NCI-H226 (cell line): ENCODE measurements around the gene MME.
"Not testable (repeated sequence)": the region's sequence is repeated elsewhere in the genome, so short reads cannot be mapped to it uniquely, and the experiment has no call there.

ENCODE experiments used
- DNase-seq: peaks from one replicate; pipeline ENCODE4 v3.0.0-alpha.2; 2015

MME gene

DNA sequence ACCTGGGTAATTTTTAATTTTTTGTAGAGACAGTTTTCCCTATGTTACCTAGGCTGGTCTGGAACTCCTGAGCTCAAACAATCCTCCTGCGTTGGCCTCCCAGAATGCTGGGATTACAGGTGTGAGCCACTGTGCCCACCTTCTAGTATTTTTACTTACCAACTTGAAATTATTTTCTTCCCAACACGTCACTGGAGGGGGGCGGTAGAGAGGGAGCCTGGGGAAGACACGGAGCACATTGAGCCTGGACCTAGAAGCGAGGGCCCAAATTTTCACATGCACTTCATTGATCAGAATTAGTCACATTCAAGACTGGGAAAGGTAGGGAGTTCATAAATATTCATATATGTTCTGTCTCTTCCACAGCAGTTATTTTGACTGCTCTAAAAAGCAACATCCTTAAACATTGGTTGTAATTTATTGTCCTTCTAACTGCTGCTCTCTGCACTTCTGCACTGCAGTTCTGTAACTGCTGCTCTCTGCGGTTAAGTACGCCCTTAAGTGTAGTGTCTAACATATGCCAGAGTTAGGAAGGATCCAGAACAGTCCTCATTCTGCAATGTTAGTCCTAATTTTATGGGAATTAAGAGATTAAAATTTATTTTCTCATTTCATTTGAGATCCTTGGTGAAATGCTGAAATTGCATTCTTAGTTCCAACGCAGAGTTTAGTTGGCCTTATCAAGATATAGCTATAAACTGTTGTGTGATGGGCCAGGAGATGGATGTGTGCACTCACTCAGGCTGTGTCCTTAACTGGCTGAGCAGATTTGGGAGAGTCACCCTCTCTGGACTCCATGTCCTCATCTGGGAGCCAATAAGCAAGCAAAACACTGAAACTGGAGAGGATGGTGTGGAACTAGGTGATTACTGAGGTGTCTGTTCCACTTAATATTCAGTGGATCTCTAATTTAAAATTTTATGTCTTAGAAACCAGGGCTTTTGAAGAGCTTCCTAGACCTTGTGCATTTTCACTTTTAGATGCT, 115.1 kb downstream of the MME start:
- no peak for DNase-seq

DNA sequence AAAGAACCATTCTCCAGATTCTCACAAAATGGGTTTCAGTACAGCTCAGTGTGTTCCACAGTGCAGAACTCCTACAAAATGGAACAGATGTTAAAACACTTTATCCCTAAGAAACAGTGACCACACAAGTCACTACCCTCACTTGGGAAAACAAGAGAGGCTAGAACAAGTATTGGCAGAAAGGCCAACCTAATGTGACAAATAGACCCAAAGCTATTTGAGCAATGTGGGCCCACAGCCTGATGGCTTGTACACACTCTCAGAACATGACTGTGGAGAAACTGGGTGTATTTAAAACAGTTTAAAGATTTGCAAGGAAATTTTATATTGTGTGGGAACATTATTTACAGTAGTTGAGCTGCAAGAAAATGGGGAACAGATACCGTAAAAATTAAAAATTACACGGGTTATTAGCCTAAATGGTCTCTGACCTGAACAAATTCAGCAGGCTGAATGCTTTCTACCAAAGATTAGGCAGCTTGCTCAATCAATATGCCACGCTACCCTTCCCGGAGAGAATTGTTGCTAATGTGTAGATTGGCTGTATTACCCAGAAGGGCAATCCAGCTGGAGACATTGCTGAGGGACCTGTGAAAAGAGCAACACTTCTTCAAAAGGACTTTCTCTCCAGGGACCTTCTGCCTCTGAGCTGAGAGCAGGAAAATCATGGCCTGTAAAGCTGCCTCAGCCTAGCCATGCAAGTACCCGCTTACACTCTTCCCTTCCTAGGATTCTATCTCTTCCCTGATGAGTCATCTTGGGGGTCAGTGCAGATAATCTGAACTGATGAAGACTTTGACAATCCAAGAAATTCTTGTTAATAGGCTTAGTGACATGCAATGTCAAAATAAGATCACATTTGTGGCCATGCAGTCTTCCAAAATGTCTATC, 116.3 kb downstream of the MME start:
- DNase-seq, result no peak

DNA sequence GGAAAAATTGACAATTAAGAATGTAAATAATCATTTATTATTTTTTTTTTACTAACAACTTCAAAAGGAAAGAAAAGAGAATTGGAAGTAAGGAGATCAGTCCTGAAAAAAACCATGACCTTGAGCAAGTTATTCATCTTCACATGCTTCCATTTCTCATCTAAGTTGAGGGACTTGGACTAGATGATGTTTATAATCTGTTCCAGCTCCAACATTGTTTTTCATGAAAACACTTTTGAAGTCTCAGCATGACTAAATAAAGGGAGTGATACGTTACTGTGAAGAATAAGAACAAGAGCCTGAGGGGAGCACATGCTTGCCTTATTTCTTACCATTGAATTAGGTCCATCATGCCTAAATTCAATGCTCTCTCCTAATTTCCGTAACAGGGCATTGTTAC, 117.7 kb downstream of the MME start:
- no peak for DNase-seq

DNA sequence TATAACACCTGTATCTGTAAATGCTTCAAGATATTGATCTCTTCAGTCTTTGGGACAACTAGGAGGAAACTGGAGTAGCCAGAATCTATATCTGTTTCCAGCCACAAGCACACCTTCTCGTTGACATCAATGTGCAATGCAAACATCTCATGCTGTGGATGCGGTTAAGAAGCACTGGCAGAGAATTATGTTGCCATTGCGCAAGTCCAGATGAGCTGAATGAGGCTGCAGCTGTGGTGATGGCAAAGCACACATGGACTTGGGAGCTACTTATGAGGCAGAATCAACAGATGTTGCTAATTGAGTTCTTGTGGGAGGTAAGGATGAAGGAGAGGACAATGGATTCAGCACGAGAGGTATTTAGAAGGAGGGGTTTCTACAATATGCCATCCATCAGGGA, 122.5 kb downstream of the MME start:
- DNase-seq, result no peak

DNA sequence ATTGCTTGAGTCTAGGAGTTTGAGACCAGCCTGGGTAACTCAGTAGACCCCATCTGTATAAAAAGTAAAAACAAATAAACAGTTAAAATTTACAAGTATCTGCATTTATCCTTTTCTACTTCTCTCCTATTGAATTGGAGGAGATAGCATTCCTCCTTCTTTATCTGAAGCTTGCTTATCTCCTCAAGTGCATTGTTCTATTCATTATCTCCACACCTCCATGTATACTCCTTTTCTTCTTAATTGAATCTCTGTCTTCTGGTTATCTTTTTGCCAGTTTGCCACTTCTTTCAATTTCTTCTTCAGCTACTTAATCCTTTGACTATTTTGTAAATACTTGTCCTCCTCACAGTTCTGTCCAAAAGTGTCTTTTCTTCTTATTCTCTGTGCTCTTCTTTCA, 124.7 kb downstream of the MME start:
- DNase-seq, result no peak

DNA sequence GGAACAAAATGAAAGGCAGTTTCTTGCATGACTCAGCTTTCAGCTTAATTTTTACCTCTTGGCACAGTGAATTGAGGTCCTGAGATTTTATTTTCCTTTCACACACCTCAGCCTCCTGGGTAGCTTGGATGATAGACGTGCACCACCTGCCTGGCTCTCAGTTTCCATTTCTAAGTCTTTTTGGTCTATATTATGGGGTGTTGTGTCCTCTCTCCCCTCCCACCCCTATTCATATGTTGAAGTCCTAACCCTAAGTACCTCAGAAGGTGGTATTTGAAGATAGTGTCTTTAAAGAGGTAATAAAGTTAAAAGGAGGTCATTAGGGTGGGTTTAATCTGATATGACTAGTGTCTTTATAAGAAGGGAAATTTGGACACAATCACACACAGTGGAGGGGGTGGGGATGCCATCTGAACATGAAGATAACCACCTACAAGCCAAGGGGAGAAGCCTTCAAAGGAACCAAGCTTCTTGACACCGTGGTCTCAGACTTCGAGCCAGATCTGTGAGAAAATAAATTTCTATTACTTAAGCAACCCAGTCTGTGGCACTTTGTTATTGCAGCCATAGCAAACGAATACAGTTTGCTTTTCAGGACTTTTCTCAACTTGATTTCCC, 128.2 kb downstream of the MME start:
- DNase-seq, result no peak

DNA sequence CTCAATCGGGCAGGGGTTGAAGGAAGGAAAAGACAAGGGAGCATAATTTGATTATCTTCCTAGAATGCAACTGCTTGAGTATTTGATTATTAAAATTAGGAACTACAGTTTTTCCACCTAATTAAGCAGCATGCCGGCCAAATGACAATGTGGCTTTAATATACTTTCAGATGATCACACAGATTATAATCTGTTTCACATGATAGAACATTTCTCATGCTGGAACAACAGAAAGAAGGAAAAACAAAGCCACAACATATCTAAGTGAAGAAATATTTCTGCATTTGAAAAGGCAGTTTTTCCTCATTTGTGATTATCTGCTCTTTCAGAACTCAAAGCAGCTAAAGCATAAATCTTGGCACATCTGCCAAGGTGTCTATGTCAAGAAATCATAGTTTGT, 130.6 kb downstream of the MME start:
- no peak for DNase-seq

DNA sequence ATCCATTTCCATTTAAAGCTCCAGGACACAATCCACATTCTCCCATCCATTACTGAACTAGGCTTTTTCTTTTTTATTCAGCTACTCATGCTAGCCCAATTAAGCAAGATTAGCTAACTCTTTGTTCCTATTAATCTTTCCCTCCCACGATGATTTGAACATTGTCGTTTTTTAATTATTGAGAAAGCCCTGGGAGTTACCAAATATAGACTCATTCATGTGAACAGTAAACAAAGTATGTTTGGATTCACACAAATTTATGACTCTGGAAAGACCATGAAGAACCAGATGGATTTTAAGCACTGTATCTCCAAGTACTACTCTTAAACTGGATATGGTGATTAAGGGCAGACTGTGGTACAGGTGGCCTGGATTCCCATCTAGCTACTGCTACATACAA, 131.1 kb downstream of the MME start:
- no peak for DNase-seq

DNA sequence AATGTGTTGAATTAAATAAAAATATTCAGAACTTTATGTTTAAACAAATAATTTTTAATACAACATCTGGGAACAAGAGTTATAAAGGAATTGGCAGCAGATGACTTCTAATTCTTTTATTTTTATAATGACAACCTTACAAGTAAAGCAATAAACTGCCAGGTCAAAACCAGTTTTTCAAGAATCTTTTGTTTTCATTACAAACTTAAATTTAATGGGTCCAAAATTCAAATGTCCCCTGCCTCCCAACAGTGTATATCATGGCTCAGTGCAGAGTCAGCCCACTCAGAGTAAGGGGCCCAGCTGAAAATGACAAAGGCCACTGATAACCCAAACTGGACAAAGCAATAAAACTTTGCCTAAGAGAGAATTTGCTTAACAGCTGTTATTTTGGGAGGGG, 131.8 kb downstream of the MME start:
- DNase-seq, result no peak

DNA sequence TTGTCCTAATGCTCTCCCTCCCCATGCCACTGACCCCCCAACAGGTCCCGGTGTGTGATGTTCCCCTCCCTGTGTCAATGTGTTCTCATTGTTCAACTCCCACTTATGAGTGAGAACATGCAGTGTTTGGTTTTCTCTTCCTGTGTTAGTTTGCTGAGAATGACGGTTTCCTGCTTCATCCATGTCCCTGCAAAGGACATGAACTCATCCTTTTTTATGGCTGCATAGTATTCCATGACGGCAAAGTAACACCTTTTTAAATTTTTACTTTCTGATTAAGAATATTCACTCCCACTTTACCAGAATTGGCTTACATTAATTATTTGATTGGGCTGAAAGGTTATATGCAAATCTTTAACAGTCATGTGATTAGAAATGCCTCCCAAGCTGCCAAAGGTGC, 135.9 kb downstream of the MME start:
- DNase-seq, result not testable (repeated sequence)

DNA sequence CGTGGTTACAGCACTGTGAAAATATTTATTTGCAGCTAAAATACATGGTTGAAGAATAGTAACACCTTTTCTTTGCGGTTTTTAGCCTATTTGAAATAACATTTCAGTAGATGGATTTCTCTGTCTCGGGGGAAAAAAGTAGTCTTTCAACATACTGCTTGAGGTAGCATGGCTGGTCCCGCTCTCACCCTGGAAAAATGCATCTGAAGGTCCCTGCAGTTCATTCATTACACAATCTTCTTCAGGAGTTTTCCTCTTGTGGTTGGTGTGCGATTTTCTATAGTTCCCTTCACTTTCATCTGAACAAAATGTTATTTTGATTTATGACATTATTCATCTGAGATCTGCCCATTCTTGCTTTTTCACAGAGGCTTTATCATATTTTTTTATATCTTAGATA, 137.5 kb downstream of the MME start:
- DNase-seq, result peak; percentile 77

DNA sequence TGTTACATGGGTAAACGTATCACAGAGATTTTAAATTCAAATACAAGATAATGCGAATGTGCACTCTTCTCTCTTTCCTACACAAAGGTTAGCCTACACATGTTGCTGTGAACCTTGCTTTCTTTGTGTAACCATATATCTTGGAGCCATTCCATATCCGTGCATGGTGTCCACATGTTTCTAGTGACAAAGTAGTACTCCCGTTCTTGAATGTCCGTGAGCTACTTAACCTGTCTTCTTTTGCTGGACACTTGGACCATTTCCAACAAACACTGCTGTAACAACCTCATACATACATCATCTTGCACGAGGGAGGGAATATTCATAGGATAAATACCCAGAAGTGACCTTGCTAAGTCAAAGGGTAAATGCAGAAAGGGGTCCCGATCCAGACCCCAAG, 138.3 kb downstream of the MME start:
- DNase-seq, result no peak

DNA sequence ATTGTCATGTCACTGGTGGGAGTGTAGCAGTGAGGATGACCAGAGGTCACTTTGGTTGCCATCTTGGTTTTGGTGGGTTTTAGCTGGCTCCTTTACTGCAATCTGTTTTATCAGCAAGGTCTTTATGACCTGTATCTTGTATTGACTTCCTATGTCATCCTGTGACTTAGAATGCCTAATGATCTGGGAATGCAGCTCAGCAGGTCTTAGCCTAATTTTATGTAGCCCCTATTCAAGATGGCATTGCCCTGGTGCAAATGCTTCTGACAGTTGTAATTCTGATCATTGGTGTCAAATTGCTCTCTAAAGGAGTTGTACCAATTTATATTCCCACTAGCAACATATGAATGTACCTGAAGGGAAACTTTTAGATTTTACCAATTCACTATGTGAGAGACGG, 139.0 kb downstream of the MME start:
- no peak for DNase-seq

DNA sequence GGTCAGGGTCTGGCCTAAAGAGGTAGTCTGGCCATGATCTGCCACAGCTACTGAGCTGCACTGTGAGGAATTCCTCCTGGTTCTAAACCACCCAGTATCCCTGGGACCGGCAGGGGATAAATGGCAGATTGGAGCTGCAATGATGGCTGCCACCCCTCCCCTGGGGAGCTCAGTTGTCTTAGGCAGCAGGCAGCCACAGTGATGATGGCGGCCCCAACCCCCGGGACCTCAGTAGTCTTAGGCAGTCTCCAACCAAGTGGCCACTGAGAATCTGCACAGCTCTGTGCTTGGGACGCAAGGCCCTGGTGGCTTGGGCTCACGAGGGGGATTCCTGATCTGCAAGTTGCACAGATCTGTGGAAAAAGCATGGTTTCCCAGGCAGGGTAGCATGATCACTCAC, 145.3 kb downstream of the MME start:
- DNase-seq, result no peak

DNA sequence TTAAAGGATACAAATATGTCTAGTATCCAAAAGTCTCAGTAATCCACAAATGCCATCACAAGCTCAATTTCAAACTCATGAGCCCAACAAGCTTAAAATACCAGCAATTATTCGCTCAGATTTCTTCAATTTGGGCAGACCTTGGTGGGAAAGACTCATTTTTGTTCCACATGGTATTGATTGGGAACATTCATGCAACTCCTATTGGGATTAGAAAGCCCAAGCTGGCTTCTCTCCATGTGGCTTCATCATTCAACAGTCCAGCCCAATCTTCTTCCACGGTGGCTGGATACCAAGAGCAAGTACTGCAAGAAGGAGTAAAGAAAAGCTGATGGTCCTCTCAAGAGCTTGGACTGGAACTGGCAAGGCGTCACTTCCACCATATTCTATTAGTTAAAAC, 147.0 kb downstream of the MME start:
- DNase-seq, result no peak

DNA sequence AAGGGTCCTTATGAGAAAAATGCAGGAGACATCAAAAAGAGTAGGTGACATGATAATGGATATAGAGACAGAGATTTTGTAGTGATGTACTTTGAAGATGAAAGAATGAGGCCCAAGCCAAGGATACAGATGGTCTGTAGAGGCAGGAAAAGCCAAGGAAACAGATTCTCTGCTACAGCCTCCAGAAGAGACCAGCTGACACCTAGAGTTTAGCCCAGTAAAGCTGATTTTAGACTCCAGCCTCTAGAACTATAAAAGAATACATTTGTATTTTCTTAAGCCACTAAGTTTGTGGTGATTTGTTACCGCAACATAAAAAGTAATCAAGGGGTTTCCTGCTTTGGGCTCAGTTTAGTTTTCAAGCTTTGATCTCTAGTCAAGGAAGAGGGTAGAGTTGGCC, 148.6 kb downstream of the MME start:
- DNase-seq, result no peak

DNA sequence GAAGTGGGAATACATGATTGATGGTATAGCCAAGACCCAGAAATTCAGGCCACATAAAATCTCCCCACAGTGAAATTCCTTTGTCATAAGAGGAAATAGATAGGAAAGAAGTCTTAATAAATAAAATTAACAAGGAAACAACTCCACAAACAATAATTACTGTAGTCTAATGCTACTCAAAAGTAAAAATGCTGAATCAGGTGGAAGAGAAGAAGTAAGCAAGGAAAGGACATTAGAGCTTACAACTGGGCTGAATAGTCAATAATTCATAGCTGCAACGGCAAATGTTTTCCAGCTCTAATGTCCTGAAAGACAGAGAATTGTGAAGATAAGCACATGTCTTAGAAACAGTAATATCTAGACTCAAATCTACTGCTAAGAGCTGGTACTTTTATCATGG, 149.0 kb downstream of the MME start:
- DNase-seq, result no peak

DNA sequence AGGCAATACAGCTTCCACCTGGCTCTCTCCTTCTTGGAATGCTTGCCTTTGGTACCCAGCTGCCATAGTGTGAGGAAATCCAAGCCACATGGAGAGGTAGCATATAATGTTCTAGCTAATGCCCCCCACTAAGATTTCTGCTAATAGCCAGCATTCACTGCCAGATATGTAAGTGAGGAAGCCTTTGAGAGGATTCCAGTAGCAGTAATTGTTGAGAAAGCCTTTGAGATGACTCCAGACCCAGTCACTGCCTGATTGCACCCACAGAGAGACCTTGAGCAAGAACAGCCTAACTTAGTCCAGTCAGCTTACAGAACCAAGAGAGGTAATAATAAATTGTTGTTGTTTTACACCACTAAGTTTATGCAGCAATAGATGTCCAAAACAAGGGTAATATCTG, 150.3 kb downstream of the MME start:
- no peak for DNase-seq

DNA sequence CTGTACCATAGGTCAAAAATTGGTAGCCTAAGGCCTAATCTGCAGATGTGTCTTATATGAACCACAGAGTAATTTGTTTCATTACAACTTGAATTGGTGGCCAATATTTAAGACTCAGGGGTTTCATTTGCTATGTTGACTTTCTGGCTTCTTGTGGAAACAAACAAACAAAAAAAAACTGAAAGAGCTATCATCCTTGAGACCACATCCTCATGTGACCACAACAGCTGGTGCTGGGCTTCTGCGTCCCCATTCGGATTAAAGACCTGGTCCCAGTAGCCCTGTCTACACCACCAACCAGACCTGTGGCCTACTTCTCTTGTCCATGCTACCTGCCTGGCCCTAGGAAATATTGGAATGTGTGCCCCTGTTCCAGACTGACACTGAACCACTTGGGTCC, 151.7 kb downstream of the MME start:
- DNase-seq, result no peak

DNA sequence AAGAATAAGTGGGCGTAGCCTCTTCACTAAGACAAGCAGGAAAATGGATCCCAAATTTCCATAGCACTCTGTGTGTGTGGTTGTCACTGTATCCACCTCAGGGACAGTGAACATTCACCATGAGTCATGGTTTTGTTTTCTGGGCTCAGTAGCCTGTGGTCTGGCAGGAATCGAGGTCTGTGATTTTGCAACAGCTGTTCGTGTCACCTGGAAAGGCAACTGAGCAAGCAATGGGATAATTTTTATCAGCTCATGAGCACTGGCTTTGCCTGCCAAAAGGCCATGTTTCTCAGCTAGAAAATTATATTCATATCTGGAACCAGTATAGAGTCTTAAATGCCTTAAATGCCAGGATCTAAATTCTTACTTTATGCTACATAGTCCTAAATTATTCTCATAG, 152.5 kb downstream of the MME start:
- DNase-seq, result peak; percentile 46

DNA sequence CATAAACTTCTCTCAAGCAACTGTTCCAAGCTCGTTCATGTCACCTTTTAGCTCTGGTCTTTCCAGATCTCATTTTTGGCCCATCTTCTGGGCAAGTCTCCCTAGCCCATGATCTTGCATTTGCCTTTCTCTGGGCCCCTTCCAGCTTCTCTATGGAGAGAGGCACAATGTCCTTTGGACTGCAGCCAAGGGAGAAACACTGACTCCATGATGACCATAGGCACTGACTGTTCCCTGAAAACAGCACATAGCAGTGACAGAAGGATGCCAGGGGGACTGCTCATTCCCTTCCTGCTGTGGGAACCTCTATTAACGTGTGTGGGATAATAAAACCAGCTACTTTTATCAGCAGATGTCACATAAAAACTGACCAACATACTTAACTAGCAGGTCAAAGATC, 153.1 kb downstream of the MME start:
- DNase-seq, result no peak
